Measurements from ENCODE around the gene AMPD2. TPM values are rescaled to one million over a fixed set of nuclear protein-coding genes. Genes with fewer than 3 reads are reported as not detected.

AMPD2 gene
- total and polyA plus RNA-seq, 2 of the 8 experiments (the other 6 are each of a cell fraction or from before 2014, with no cell fraction given): 37.2 to 67.7 TPM

GRCh38 chr1:109650609-109651008 lies 31.0 kb downstream of the AMPD2 start (continued):
- no peak for TF ChIP-seq SIRT6 (IDR thresholded peaks at IDR 0.05; ENCODE audit: low read length)
- TF ChIP-seq KDM5A (IDR thresholded peaks at IDR 0.05; ENCODE audit: low read length): no peak
- no peak for TF ChIP-seq KDM4A (IDR thresholded peaks at IDR 0.05; ENCODE audit: low read depth, low read length, severe bottlenecking)

All from H1 (cell line).